Activated CD4-positive, alpha-beta T cell treated with anti-CD3 and anti-CD28 coated beads, Interleukin-2, Interleukin-4, amounts not matched to agents 100 ng/mL and 50 ng/mL, durations not matched to agents 16 hours and 8 hours (primary cell): ENCODE results near the gene ZSWIM5.
A peak's percentile ranks its signal among the peaks of the same experiment; 100 is the strongest.
"Not testable (repeated sequence)": the region's sequence is repeated elsewhere in the genome, so short reads cannot be mapped to it uniquely, and the experiment has no call there.

Source experiments
- DNase-seq: peaks from one replicate; pipeline ENCODE4 v3.0.0-alpha.2; 2020; ENCODE audit warnings: low spot score

ZSWIM5 gene

DNA sequence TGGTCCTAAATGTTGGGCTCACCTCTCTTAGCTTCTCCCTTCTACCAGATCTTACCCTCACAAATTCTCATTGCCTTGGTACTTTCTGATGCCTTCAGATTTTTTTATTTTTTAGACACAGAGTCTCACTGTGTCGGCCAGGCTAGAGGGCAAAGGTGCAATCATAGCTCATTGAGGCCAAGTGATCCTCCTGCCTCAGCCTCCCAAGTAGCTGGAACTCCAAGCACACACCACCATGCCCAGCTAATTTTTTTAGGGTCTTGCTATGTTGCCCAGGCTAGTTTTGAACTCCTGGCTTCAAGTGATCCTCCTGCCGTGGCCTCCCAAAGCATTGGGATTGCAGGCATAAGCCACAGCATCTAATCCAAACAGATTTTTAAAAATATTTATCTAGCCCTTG is 69.4 kb downstream of the ZSWIM5 start:
- DNase-seq: no peak

DNA sequence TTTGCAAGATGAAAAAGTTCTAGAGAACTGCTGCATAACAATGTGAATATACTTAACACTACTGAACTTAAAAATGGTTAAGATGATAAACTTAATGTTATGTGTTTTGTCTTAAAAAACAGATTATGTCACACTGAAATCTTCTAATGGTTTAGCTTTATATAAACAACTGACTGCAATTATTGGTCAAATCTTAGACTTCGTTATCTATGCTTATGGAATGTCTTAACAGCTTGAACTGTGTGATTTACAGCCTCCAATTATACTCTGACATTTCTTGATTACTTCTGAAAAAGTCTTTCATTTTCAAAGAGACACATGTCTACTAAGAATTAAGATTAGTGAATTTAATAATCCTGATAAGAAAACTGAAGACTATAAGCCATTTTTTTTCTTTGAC is 71.1 kb downstream of the ZSWIM5 start:
- DNase-seq: no peak

DNA sequence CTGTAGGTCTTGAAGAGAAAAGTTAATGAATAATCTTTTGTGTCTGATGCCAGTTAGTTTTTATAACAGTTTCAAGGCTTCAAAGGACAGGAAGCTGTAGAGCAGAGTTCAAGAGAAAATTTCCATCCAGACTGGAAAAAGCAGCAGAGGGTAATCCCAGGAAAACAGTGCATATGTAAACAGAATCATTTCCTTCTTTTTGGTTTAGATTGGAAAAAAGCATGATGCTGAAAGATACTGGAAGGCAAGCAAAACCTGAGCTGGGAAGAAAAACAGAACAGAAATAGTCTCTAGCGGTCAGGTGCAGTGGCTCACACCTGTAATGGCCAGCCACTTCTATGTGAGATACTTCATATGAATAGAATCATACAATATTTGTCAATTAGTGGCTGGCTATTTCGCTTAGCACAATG is 71.9 kb downstream of the ZSWIM5 start:
- no peak for DNase-seq

DNA sequence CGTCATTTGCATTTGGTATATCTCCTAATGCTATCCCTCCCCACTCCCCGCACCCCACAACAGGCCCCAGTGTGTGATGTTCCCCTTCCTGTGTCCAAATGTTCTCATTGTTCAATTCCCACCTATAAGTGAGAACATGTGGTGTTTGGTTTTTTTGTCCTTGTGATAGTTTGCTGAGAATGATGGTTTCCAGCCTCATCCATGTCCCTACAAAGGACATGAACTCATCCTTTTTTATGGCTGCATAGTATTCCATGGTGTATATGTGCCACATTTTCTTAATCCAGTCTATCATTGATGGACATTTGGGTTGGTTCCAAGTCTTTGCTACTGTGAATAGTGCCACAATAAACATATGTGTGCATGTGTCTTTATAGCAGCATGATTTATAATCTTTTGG is 73.7 kb downstream of the ZSWIM5 start:
- not testable (repeated sequence) for DNase-seq

DNA sequence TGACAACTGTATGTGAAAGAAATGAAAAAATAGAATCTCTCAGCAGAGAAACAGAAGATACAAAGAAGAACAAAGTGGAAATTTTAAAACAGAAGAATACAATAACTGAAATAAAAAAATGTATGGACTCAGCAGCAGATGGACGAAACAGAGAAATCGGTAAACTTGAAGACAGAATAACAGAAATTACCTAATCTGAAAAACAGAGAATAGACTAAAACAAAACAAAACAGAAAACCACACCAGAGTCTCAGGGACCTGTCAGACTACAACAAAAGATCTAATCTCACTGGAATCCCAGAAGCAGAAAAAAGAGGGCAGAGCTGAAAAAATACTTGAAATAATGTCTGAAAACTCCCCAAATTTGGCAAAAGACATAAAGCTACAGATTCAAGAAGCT is 83.0 kb downstream of the ZSWIM5 start:
- DNase-seq: no peak

DNA sequence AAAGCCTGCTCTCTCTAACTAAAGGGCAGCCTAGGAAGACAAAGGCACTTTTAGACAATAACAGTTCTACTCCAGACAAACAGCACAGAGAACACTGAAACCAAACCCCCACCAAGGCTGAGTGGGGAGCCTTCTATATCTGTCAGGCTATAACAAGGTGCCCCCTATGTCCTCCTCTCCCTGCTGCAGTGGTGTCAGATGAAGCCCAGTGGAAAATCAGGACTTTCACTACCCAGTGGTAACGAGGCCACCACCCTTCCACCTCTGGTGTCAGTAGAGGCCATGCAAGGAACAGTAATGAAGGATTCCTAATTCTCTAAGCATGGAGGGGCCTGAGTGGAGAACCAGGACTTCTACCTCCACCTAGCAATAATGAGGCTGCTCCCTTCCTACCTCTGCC is 83.7 kb downstream of the ZSWIM5 start:
- DNase-seq: no peak

DNA sequence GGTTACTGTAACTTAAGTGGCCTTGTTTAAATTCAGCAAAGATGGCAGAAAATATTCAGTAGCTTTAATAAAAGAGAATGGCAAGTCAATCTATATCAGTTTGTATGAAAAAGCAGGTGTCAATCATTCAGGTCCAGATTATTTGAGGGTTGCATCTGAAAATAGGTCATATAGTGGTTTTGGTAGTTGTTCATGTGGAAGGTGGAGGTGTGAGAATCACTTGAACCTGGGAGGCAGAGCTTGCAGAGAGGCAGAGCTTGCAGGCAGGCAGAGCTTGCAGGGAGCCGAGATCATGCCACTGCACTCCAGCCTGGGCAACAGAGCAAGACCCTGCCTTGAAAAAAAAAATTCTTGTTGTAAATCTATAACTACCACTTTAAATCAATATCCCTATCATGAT is 88.6 kb downstream of the ZSWIM5 start:
- DNase-seq: no peak

DNA sequence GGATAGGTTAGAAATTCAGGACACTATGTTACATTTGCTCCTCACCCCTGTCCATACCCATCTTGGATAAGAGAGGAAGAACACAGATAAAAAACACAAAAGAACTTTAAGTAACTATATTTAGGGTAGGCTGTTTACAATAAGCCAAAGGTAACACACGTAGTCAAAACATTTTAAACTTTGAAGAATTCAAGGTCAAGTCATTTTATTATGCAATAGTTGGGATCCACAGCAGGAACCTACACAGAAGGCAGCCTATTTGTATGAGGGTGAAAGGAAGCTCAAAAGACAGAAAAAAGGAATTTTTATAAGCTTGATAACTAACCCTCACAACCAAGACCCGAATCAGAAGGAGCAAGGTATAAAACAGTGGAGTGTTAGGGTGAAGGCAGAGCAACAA is 89.6 kb downstream of the ZSWIM5 start:
- DNase-seq: no peak

DNA sequence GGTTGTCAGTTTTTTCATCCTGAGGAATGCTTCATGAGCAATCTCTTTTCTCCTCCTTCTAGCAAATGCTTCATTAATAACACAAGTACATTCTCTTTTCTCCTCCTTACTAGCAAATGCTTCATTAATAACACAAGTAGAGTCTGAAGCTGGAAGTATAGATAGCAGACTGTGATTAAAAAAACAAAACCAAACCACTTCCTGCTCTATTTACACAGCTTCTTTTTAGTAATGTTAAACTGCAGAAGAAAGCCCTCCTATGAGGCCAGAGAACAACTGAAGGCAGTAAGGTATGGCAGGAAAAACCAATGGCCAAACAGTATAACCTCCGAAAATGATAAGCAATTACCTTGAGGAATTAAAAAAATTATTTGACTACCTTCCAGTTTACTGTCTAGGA is 90.1 kb downstream of the ZSWIM5 start:
- DNase-seq: peak; percentile 2

DNA sequence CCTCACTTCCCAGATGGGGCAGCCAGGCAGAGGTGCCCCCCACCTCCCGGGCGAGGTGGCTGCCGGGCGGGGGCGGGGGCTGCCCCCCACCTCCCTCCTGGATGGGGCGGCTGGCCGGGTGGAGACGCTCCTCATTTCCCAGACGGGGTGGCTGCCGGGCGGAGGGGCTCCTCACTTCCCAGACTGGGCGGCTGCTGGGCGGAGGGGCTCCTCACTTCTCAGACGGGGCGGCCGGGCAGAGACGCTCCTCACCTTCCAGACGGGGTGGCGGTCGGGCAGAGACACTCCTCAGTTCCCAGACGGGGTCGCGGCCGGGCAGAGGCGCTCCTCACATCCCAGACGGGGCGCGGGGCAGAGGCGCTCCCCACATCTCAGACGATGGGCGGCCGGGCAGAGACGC is 91.2 kb downstream of the ZSWIM5 start:
- not testable (repeated sequence) for DNase-seq

DNA sequence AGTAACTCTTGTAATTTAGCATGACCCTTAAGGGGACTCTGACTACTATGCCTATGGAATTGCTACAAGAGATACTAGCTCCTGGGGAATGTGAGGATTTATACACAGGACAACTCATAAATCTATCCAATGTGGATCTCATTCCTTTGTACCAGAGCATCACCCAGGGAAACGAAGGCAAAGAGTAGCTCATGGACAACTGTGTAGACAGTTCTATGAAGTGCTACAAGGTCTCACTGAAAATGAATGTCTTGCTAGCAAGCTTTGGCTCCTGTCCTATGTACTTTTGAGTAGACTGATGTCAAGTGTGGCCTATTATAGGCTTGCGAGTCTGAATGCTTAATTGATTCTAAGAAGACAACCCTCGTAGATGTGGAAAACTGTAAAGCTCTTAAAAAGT is 93.7 kb downstream of the ZSWIM5 start:
- no peak for DNase-seq

DNA sequence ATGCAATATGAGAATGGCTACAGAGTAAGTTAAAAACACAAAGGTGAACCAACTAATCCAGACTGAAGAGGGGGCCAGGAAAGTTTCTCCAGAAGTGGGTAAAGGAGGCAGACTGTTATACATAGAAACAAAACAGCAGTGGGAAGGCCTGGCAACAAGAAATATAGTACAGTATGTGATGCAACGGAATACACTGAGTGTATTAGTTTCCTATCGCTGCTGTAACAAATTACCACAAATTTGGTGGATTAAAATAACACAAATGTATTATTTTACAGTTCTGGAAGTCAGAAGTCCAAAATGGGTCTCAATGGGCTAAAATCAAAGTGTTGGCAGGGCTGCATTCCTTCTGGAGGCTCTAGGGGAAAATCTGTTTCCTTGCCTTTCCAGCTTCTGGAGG is 95.2 kb downstream of the ZSWIM5 start:
- DNase-seq: no peak

DNA sequence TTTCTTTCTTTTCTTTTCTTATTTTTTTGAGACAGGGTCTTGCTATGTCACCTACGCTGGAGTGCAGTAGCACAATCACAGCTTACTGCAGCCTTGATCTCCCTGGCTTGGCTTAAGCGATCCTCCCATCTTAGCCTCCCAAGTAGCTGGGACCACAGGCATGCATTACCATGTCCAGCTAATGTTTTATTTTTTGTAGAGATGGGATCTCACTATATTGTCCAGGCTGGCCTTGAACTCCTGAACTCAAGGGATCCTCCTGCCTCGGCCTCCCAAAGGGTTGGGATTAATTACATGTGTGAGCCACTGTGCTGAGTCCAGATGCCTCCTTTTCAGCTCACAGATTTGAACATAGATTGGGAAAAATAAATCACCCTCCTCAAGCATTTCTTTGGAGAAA is 98.6 kb downstream of the ZSWIM5 start:
- no peak for DNase-seq

DNA sequence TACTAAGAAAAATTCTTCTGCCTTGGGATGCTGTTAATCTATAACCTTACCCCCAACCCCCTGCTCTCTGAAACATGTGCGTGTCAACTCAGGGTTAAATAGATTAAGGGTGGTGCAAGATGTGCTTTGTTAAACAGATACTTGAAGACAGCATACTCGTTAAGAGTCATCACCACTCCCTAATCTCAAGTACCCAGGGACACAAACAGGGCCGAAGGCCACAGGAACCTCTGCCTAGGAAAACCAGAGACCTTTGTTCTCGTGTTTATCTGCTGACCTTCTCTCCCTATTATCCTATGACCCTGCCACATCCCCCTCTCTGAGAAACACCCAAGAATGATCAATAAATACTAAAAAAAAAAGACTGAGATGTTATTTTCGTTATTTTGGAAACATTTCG is 99.5 kb downstream of the ZSWIM5 start:
- DNase-seq: not testable (repeated sequence)

DNA sequence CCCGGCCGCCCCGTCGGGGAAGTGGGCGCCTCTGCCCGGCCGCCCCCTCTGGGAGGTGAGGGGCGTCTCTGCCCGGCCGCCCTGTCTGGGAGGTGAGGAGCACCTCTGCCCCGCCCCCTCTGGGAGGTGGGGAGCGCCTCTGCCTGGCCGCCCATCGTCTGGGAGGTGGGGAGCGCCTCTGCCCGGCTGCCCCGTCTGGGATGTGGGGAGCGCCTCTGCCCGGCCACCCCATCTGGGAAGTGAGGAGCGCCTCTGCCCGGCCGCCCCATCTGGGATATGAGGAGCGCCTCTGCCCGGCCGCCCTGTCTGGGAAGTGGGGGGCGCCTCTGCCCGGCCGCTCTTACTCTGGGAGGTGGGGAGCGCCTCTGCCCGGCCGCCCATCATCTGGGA is 100.3 kb downstream of the ZSWIM5 start:
- DNase-seq: not testable (repeated sequence)

DNA sequence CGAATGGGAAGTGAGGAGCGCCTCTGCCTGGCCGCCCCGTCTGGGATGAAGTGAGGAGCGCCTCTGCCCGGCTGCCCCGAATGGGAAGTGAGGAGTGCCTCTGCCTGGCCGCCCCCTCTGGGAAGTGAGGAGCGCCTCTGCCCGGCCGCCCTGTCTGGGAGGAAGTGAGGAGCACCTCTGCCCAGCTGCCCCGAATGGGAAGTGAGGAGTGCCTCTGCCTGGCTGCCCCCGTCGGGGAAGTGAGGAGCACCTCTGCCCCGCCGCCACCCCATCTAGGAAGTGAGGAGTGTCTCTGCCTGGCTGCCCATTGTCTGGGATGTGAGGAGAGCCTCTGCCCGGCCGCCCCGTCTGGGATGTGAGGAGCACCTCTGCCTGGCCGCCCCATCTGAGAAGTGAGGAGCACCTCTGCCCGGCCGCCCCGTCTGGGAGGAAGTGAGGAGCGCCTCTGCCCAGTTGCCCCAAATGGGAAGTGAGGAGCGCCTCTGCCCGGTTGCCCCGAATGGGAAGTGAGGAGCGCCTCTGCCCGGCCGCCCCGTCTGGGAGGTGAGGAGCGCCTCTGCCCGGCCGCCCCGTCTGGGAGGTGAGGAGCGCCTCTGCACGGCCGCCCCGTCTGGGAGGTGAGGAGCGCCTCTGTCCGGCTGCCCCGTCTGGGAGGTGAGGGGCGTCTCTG is 100.8 kb downstream of the ZSWIM5 start:
- DNase-seq: not testable (repeated sequence)

DNA sequence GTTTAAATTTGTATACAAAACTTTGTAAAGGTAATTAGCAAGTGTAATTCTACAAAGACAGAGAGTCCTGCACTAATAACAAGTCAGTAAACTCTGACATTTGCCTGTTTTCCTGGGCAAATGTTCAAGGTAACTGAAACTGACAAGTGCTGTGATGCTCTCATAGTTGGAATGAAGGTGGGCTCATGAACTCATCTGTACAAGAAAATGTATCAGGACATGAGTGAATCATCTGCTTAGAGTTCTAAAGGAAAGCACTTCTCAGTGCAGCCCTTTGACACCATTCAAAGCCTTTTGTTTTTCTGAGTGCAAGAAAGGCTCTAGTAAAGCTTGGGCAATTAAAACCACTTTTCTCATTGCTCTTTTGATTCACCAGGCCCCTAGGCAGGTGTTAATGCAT is 102.9 kb downstream of the ZSWIM5 start:
- no peak for DNase-seq

DNA sequence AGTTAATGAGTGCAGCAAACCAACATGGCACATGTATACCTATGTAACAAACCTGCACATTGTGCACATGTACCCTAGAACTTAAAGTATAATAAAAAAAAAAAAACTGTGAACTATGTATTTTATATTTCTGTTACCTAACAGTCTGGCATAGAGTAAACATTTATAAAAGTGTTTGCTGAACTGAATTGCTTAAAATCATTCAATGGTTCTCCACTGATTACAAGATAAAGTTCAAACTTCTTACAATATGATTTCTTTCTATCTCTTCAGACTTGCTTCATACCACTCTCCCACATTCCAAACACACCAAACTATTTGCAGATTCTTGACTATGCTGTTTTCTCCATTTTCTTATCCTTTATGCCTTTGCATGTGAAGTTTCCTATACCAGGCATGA is 104.5 kb downstream of the ZSWIM5 start:
- no peak for DNase-seq

DNA sequence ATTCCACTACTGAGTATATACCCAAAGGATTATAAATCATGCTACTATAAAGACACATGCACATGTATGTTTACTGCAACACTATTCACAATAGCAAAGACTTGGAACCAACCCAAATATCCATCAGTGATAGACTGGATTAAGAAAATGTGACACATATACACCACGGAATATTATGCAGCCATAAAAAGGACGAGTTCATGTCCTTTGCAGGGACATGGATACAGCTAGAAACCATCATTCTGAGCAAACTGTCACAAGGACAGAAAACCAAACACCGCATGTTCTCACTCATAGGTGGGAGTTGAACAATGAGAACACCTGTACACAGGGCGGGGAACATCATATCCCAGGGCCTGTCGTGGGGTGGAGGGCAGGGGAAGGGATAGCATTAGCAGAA is 104.9 kb downstream of the ZSWIM5 start:
- DNase-seq: not testable (repeated sequence)

DNA sequence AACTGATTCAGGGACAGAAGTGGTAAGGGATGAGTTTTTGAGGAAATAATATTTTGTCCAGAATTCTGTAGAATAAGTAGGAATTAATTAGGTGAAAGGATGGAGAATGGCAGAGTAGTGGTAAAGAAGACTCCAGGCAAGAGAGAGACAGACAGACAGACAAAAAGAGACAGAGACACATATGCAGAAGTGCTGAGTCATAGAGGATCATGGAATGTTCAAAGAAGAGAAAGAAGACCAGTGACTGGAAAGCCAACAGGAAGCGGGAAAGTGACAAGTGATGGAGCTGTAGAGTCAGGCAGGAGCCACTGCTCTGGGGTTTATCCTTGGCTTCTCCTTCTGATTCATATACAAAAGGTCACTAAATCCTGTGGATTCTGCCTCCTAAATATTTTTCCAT is 108.5 kb downstream of the ZSWIM5 start:
- no peak for DNase-seq

DNA sequence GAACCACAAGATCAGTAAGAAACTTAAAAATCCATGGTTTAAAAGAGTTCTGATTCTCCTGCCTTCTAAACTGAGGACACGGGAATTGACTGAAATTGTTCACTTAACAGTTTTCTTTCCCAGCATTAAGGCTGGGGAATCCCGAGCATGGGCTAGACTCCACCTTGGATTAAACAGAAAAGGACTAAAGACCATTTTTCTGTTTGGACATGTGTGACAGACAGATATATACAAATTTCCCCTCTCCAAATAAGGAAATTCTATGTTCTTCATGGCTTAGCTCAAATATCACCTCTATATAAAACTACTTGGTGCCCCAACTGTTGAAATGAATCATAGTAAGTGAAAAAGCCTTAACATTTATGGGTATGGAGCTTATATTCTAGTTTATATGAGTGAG is 109.3 kb downstream of the ZSWIM5 start:
- DNase-seq: no peak

DNA sequence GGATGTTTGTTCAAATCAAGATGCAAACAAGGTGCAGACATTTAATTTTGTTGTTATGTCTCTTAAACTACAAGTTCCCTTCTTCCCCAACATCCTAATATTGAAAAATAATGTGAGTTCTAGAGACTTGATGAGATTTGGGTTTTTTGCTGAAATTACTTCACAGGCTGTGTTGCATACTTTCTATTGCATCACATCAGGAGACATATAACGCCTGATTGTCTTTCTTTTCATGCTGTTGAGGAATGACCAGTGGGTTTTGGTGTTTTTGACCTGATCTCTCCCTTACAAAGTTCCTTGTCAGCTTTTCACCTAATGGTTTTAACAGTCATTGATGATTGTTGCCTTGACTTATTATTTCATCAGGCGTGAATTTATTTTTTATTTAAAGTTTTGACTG is 111.0 kb downstream of the ZSWIM5 start:
- DNase-seq: no peak

DNA sequence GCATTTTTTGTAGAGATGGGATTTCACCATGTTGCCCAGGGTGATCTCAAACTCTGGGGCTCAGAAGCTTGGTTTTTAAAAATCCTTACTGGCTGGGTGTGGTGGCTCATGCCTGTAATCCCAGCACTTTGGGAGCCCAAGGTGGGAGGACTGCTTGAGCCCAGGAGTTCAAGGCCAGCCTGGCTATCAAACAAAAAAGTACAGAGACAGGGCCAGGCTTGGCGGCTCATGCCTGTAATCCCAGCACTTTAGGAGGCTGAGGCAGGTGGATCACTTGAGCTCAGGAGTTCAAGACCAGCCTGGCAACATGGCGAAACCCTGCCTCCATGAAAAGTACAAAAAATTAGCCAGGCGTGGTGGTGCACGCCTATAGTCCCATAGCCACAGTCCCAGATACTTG is 112.0 kb downstream of the ZSWIM5 start:
- not testable (repeated sequence) for DNase-seq

DNA sequence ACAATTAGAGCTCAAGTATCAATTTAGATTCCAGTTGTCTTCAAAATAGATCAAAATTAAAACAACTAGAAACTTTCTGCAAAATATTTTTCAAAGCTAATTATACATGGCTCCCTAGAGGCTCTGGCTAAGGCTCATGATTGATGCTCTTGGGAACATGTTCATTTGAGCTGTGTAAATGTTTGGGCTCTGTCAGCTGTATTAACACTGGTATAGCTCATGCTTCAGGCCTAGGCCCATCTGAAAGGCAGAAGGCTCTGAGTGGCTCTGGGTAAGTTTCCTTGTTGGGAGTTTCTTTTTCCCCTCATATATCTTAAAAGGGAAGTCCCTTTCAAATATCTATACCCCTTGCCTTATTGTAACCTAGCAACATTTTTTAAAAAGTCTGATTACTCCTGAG is 113.1 kb downstream of the ZSWIM5 start:
- no peak for DNase-seq

DNA sequence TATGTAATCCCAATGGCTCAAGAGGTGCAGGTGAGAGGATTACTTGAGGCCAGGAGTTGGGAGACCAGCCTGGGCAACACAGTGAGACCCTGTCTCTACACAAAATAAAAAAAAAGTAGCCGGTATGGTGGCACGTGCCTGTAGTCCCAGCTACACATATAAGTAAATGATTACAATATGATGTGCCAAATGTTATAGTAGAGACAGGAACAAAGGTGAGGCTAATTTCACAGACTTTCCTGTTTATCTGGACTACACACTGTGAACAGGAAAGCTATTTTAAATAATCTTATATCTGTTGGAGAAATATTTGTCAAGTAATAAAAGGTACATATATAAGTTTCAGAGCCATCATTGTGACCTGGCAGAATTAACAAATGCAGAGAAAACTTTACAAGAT is 116.7 kb downstream of the ZSWIM5 start:
- no peak for DNase-seq
